ENCODE measurements around the gene OSBPL5. TPM values are rescaled to one million over a fixed set of nuclear protein-coding genes. Genes with fewer than 3 reads are reported as not detected.
"Not testable (repeated sequence)": the region's sequence is repeated elsewhere in the genome, so short reads cannot be mapped to it uniquely, and the experiment has no call there.

OSBPL5 gene
- total and polyA plus RNA-seq, 12 donors, result 2.7 to 30.6 (median 20.7) TPM

GRCh38 chr11:3119141-3119821 lies 45.8 kb downstream of the OSBPL5 start:
- Histone ChIP-seq H3K27ac (no peak overlapping the region), H3K4me1 (replicated peaks in 1 of 2) (peaks cover 6 to 7% of the 10 kb centered on the region in 2 donors), H3K27me3 (no peaks in the 10 kb centered on the region), H3K4me3 (no peak overlapping the region), H3K9me3 (replicated peaks in 1 of 3) (no peaks in the 10 kb centered on the region), H3K36me3 (replicated peaks in 1 of 2) (peaks cover 0 to 11% of the 10 kb centered on the region in 2 donors)
- intact Hi-C loops (cut with DNase I), result no loop called here
- TF ChIP-seq CTCF (IDR thresholded peaks at IDR 0.05) (no peak), POLR2A (IDR thresholded peaks at IDR 0.05) (no peak)
- 88 to 97% (median 95%) methylated on average over 9 to 14 of the region's 14 CpGs for WGBS, 4 donors
- DNase-seq, result peak in 1 of 7 donors; percentile 10

DNA sequence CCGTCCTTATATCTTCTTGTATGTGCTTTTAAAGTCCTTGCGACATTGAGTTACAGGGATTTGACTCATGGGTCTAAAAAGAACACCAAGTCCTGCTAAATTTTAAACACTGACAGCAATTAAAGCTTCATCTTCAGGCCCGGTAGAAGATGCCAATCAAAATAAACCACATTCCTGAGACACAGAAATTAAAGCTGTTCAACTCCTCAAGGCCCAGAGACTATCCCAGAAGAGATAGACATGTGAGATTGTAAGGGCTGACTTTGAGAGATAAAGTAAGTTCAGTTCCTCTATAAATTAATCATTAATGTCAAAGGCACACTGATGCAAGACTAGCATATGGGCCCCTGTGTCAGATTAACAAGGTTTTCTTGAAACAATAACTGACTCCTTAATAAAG lies 49.8 kb downstream of the OSBPL5 start:
- Histone ChIP-seq H3K27ac (no peak overlapping the region), H3K4me3 (no peak overlapping the region), H3K9me3 (replicated peaks in 1 of 3) (no peaks in the 10 kb centered on the region), H3K36me3 (replicated peaks in 1 of 2) (no peaks in the 10 kb centered on the region), H3K27me3 (no peaks in the 10 kb centered on the region), H3K4me1 (replicated peaks in 1 of 2) (no peaks in the 10 kb centered on the region)
- DNase-seq, result no peak
- TF ChIP-seq CTCF (IDR thresholded peaks at IDR 0.05), result no peak
- no peak for TF ChIP-seq POLR2A (IDR thresholded peaks at IDR 0.05)
- 82 to 92% (median 87%) methylated on average over 3 of the region's 3 CpGs for WGBS, 4 donors
- intact Hi-C loops (cut with DNase I), result no loop called here

DNA sequence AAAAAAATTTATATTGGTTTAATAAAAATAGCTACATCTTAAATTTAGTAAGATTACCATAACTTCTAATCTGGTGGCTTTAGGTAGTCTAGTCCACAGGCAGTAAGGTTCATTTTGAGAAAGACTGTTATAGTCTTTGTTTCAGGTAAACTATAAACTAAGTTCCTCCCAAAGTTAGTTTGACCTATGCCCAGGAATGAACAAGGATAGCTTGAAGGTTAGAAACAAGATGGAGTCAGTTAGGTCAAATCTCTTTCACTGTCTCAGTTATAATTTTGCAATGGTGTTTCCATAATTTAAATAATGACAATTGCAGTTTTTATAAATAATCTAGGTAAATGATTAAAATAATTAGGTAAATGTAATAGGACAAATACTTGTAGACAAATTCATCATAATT lies 51.4 kb downstream of the OSBPL5 start:
- H3K4me1 ChIP-seq (replicated peaks in 1 of 2); intact Hi-C loops (cut with DNase I); H3K4me3 ChIP-seq; DNase-seq; H3K36me3 ChIP-seq (replicated peaks in 1 of 2); H3K27me3 ChIP-seq; H3K9me3 ChIP-seq (replicated peaks in 1 of 3); H3K27ac ChIP-seq: not testable (repeated sequence)

GRCh38 chr11:3111919-3112690 lies 53.0 kb downstream of the OSBPL5 start:
- no peak for DNase-seq
- TF ChIP-seq CTCF (IDR thresholded peaks at IDR 0.05), result no peak
- no peak for TF ChIP-seq POLR2A (IDR thresholded peaks at IDR 0.05)
- Histone ChIP-seq H3K27ac (no peak overlapping the region), H3K27me3 (no peaks in the 10 kb centered on the region), H3K4me3 (no peak overlapping the region), H3K4me1 (replicated peaks in 1 of 2) (no peaks in the 10 kb centered on the region), H3K9me3 (replicated peaks in 1 of 3) (no peaks in the 10 kb centered on the region), H3K36me3 (replicated peaks in 1 of 2) (peaks cover 0 to 6% of the 10 kb centered on the region in 2 donors)
- WGBS, 4 donors, result 77 to 89% (median 88%) methylated on average over 7 to 9 of the region's 9 CpGs
- intact Hi-C loops (cut with DNase I), result no loop called here
